B cell (primary cell): ENCODE results near the gene GPR146. TPM values are rescaled to one million over a fixed set of nuclear protein-coding genes. Genes with fewer than 3 reads are reported as not detected.
A peak's percentile ranks its signal among the peaks of the same experiment; 100 is the strongest.

Source experiments
- ATAC-seq: fragments of 200-7000 bp; cut with Tn5 transposase; one replicate; pipeline ENCODE4 v1.10.0; 2021; ENCODE audit warnings: low read depth, mild to moderate bottlenecking, moderate number of reproducible peaks, moderate library complexity
- CTCF ChIA-PET: fragments of 350-600 bp; sonication (Branson Sonifier 250); formaldehyde crosslinking; loops from one replicate; lab custom pipeline; 2021; ENCODE audit warnings: antibody characterized with exemption, inconsistent platforms; lab: Charles Lee
- POLR2A ChIA-PET: fragments of 350-600 bp; sonication (Branson Sonifier 250); formaldehyde crosslinking; loops from one replicate; lab custom pipeline; 2021; ENCODE audit warnings: antibody characterized with exemption; lab: Charles Lee
- DNase-seq: peaks from one replicate; pipeline ENCODE4 v3.0.0; 2013
- H2AFZ ChIP-seq: 2 replicates; pipeline ENCODE4 v1.6.1; 2012; ENCODE audit warnings: mild to moderate bottlenecking, low read depth, low read length; ENCODE audit not compliant: insufficient read depth, poor library complexity, severe bottlenecking
- H3K27ac ChIP-seq, 2 donors: 1 replicate in 1 of 2; 2 replicates in 1 of 2; pipeline ENCODE4 v1.5.1; 2012 to 2013; ENCODE audit warnings: low read length in 2 of 2, mild to moderate bottlenecking in 2 of 2, moderate library complexity in 1 of 2
- H3K27me3 ChIP-seq, 4 experiments: fragments of 200-600 bp in 1 of 4; sonication (generic) in 1 of 4; replicated peaks in 1 of 4; 1 replicate in 2 of 4; 2 replicates in 2 of 4; pipeline versions ENCODE4 v1.6.1 to v1.7.0; 2013 to 2016; ENCODE audit warnings: low read length in 3 of 4, mild to moderate bottlenecking in 2 of 4, mixed read lengths in 1 of 4, moderate library complexity in 1 of 4; ENCODE audit not compliant: insufficient read depth in 4 of 4, control insufficient read depth in 3 of 4; ENCODE audit errors: control extremely low read depth in 1 of 4
- H3K36me3 ChIP-seq, 2 experiments: replicated peaks in 1 of 2; 1 replicate in 1 of 2; 2 replicates in 1 of 2; pipeline versions ENCODE4 v1.6.1 to v1.7.1; 2013; ENCODE audit warnings: low read length in 1 of 2; ENCODE audit not compliant: insufficient read depth in 2 of 2, control insufficient read depth in 1 of 2; ENCODE audit errors: control extremely low read depth in 1 of 2, extremely low read depth in 1 of 2
- H3K4me1 ChIP-seq, 2 donors: fragments of 200-600 bp in 1 of 2; sonication (generic) in 1 of 2; 1 replicate in 1 of 2; 2 replicates in 1 of 2; pipeline versions ENCODE4 v1.5.1 to v1.6.1; 2013 to 2017; ENCODE audit warnings: low read length in 2 of 2; ENCODE audit not compliant: control insufficient read depth in 2 of 2, insufficient read depth in 2 of 2
- H3K4me2 ChIP-seq: replicated peaks from 2 replicates; pipeline ENCODE3; 2012; ENCODE audit warnings: mild to moderate bottlenecking, low read depth, low read length; ENCODE audit not compliant: poor library complexity, severe bottlenecking
- H3K4me3 ChIP-seq, 5 experiments: fragments of 200-600 bp in 1 of 5; sonication (generic) in 1 of 5; 1 replicate in 3 of 5; 2 replicates in 2 of 5; pipeline versions ENCODE4 v1.5.1 to v1.7.0; 2011 to 2016; ENCODE audit warnings: low read length in 4 of 5, mild to moderate bottlenecking in 4 of 5, low read depth in 2 of 5, control low read depth in 1 of 5, moderate library complexity in 1 of 5; ENCODE audit not compliant: insufficient read depth in 1 of 5; ENCODE audit errors: control extremely low read depth in 1 of 5, extremely low read depth in 1 of 5
- H3K79me2 ChIP-seq: fragments of 200-600 bp; sonication (generic); one replicate; pipeline ENCODE4 v1.6.0; 2016; ENCODE audit warnings: low read length; ENCODE audit not compliant: control insufficient read depth, insufficient read depth
- H3K9ac ChIP-seq: fragments of 200-600 bp; sonication (generic); 2 replicates; pipeline ENCODE4 v1.6.1; 2017; ENCODE audit warnings: mild to moderate bottlenecking, low read length, moderate library complexity
- H3K9me3 ChIP-seq, 3 donors: one replicate each; pipeline versions ENCODE4 v1.6.1 to v1.7.1; 2013; ENCODE audit warnings: low read length in 2 of 3; ENCODE audit not compliant: control insufficient read depth in 2 of 3, insufficient read depth in 1 of 3; ENCODE audit errors: control extremely low read depth in 1 of 3
- H4K20me1 ChIP-seq: 2 replicates; pipeline ENCODE4 v1.6.0; 2012; ENCODE audit warnings: mild to moderate bottlenecking, low read length; ENCODE audit not compliant: insufficient read depth, control insufficient read depth, poor library complexity, severe bottlenecking
- H3K27ac Mint-ChIP-seq: one replicate; pipeline ENCODE4 v1.8.0; 2021; ENCODE audit warnings: mixed read lengths
- H3K27me3 Mint-ChIP-seq: one replicate; pipeline ENCODE4 v1.8.0; 2021; ENCODE audit warnings: mixed read lengths
- H3K4me1 Mint-ChIP-seq: one replicate; pipeline ENCODE4 v1.8.0; 2021; ENCODE audit warnings: mixed read lengths
- H3K4me3 Mint-ChIP-seq: one replicate; pipeline ENCODE4 v1.8.0; 2021; ENCODE audit warnings: mixed read lengths
- H3K9me3 Mint-ChIP-seq: one replicate; pipeline ENCODE4 v1.8.0; 2022; ENCODE audit warnings: mixed read lengths; ENCODE audit not compliant: insufficient read depth
- WGBS: methylation state at CpG from one replicate; pipeline ENCODE4 v1.1.5; 2013; ENCODE audit warnings: missing lambda C conversion rate; ENCODE audit not compliant: insufficient coverage; 5-methylcytosine and 5-hydroxymethylcytosine counted together
- intact Hi-C: fragments of 100-400 bp; cut with micrococcal nuclease; formaldehyde crosslinking; loops from one replicate; pipeline ENCODE4 v1.10.0; 2022
- polyA plus RNA-seq: library from polyadenylated mRNA; depleted of rRNA; stranded (reverse); fragments of >200 nt; gene quantifications from 2 replicates; pipeline ENCODE4 v1.2.3, GENCODE V29; 2012
- total RNA-seq, 2 donors: library from RNA; stranded (reverse); fragments of 120-200 nt in 1 of 2; gene quantifications; 1 replicate in 1 of 2; 2 replicates in 1 of 2; pipeline versions ENCODE4 v1.2.3 to v1.2.4, GENCODE V29; 2013 to 2022
- TF ChIP-seq, protein P1 (sequence below): fragments of 200-600 bp; IDR thresholded peaks from one replicate; pipeline ENCODE4 v1.8.0; 2022; ENCODE audit warnings: antibody characterized with exemption, mild to moderate bottlenecking

The GPR146 gene
- total and polyA plus RNA-seq, 2 donors (not counting 1 experiment from before 2014, with no cell fraction given) = 4.2 to 45.4 TPM

DNA sequence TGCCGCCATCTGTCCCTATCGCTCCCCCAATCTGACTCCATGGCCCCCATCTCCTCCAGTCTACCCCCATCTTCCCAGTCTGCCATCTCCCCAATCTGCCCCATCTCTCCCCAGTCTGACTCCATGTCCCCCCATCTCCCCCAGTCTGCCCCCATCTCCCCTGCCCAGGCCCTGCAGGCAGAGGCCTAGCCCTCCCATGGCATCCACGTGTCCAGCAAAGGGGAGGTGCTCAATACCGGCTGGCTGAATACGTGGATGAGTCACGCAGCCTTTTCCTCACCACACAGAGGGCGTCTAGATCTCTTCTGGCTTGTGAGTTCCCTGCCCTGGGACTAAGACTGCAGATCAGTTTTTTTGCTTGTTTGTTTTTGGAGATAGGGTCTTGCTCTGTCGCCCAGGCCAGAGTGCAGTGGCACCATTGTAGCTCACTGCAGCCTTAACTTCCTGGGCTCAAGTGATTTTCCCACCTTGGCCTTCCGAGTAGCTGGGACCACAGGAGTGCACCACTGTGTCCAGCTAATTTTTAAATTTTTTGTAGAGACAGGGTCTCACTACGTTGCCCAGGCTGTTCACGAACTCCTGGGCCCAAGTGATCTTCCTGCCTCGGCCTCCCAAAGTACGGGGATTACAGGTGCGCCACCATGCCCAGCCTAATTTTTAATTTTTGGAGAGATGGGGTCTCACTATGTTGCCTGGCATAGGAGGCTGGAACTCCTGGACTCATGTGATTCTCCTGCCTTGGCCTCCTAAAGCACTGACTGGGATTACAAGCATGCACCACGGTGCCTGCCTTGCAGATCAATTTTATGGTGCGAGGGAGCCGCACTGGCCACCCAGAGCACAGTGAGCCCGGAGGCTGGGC, 15.3 kb upstream of the GPR146 start:
- Histone ChIP-seq H4K20me1 (peaks cover 23% of the 10 kb centered on the region), H3K27ac (peak overlapping the region; percentile 47 to 56), H3K27me3 (peaks cover 0 to 4% (median 1%) of the 10 kb centered on the region in 4 experiments), H3K4me3 (peak overlapping the region in 4 of 5 experiments; percentile 50 to 65 (median 58)), H3K4me2 (peak overlapping the region; percentile 97), H2AFZ (peak overlapping the region; percentile 72), H3K4me1 (peaks cover 51 to 64% of the 10 kb centered on the region in 2 donors), H3K79me2 (peaks cover 26% of the 10 kb centered on the region), H3K36me3 (peaks cover 0 to 8% of the 10 kb centered on the region in 2 experiments), H3K9ac (peak overlapping the region; percentile 75), H3K9me3 (peaks cover 0 to 13% (median 0%) of the 10 kb centered on the region in 3 donors)
- H3K27ac Mint-ChIP-seq = peak overlapping the region; percentile 82
- peak; percentile 58 for DNase-seq
- intact Hi-C loops = loop anchor here (1.0 to 2.0 kb wide), 5 partner anchors 25 to 131 kb away; partner anchors contain the start of gene ZFAND2A
- peaks cover 56% of the 10 kb centered on the region for H3K4me1 Mint-ChIP-seq
- POLR2A ChIA-PET = interaction anchor here (2.3 kb wide), 1 partner anchor 15 kb away, joined by 7 read pairs; the partner anchor contains the start of gene GPR146
- peaks cover 3% of the 10 kb centered on the region for H3K27me3 Mint-ChIP-seq
- CTCF ChIA-PET = interaction anchor here (0.7 to 1.7 kb wide), 3 partner anchors 14 to 37 kb away, joined by 3 to 6 read pairs (median 4); no protein-coding TSS in a partner anchor
- H3K4me3 Mint-ChIP-seq = peak overlapping the region; percentile 89
- H3K9me3 Mint-ChIP-seq = no peaks in the 10 kb centered on the region
- WGBS = 84% methylated on average over 13 of the region's 18 CpGs
- TF ChIP-seq, protein P1, sequence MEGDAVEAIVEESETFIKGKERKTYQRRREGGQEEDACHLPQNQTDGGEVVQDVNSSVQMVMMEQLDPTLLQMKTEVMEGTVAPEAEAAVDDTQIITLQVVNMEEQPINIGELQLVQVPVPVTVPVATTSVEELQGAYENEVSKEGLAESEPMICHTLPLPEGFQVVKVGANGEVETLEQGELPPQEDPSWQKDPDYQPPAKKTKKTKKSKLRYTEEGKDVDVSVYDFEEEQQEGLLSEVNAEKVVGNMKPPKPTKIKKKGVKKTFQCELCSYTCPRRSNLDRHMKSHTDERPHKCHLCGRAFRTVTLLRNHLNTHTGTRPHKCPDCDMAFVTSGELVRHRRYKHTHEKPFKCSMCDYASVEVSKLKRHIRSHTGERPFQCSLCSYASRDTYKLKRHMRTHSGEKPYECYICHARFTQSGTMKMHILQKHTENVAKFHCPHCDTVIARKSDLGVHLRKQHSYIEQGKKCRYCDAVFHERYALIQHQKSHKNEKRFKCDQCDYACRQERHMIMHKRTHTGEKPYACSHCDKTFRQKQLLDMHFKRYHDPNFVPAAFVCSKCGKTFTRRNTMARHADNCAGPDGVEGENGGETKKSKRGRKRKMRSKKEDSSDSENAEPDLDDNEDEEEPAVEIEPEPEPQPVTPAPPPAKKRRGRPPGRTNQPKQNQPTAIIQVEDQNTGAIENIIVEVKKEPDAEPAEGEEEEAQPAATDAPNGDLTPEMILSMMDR = no peak
- ATAC-seq = peak; percentile 11
